Lung (tissue), 12 donors: Measurements from ENCODE around the gene PKIG. TPM values are rescaled to one million over a fixed set of nuclear protein-coding genes. Genes with fewer than 3 reads are reported as not detected.

Source experiments
- ATAC-seq: fragments of 200-7000 bp; cut with Tn5 transposase; one replicate; pipeline ENCODE4 v1.9.1; 2020; ENCODE audit warnings: moderate number of reproducible peaks; ENCODE audit not compliant: insufficient read depth, low FRiP score
- DNase-seq, 3 donors: peaks; one replicate each; pipeline ENCODE4 v3.0.0-alpha.2; 2013 to 2017
- H3K27ac ChIP-seq, 2 donors: one replicate each; pipeline ENCODE4 v1.5.1; 2013; ENCODE audit warnings: mild to moderate bottlenecking in 2 of 2, moderate library complexity in 2 of 2, control low read depth in 1 of 2, inconsistent platforms in 1 of 2, low read depth in 1 of 2, low read length in 1 of 2
- H3K27me3 ChIP-seq, 3 donors: one replicate each; pipeline ENCODE4 v1.5.1; 2013; ENCODE audit warnings: low read length in 2 of 3; ENCODE audit not compliant: control insufficient read depth in 3 of 3, insufficient read depth in 3 of 3
- H3K36me3 ChIP-seq, 4 donors: one replicate each; pipeline ENCODE4 v1.5.1; 2013; ENCODE audit warnings: low read length in 4 of 4, mild to moderate bottlenecking in 1 of 4, moderate library complexity in 1 of 4; ENCODE audit not compliant: control insufficient read depth in 4 of 4, insufficient read depth in 4 of 4
- H3K4me1 ChIP-seq, 5 donors: one replicate each; pipeline ENCODE4 v1.5.1; 2013; ENCODE audit warnings: low read length in 5 of 5, mild to moderate bottlenecking in 2 of 5, moderate library complexity in 1 of 5; ENCODE audit not compliant: control insufficient read depth in 5 of 5, insufficient read depth in 5 of 5
- H3K4me3 ChIP-seq: one replicate; pipeline ENCODE4 v1.5.1; 2013; ENCODE audit warnings: mild to moderate bottlenecking, control low read depth, moderate library complexity
- H3K9ac ChIP-seq, 2 donors: one replicate each; pipeline ENCODE4 v1.5.1; 2013; ENCODE audit warnings: low read length in 2 of 2, control low read depth in 1 of 2; ENCODE audit not compliant: insufficient read depth in 1 of 2
- H3K9me3 ChIP-seq, 4 donors: one replicate each; pipeline ENCODE4 v1.5.1; 2013; ENCODE audit warnings: low read length in 3 of 4, mild to moderate bottlenecking in 1 of 4, moderate library complexity in 1 of 4; ENCODE audit not compliant: control insufficient read depth in 4 of 4, insufficient read depth in 3 of 4
- CTCF ChIP-seq: IDR thresholded peaks from 2 replicates; pipeline ENCODE4 v1.5.1; 2012; ENCODE audit warnings: mild to moderate bottlenecking; ENCODE audit errors: control extremely low read depth, extremely low read depth
- WGBS, 2 donors: extraction: QIAGEN DNeasy Blood & Tissue Kit; methylation state at CpG; one replicate each; pipeline ENCODE4 v1.1.7; 2013; 5-methylcytosine and 5-hydroxymethylcytosine counted together
- polyA plus RNA-seq, 2 donors: library from polyadenylated mRNA; stranded (reverse); fragments of 200-250 nt; gene quantifications; one replicate each; pipeline ENCODE4 v1.2.1, GENCODE V29; 2013
- total RNA-seq, 2 donors: library from RNA; depleted of rRNA in 1 of 2; stranded (reverse); fragments of >200 nt in 1 of 2; gene quantifications; one replicate each; pipeline ENCODE4 v1.2.1, GENCODE V29; 2014 to 2021
- donor health status: control.
- donor health status: control.
- donor health status: Bipolar disorder and iron deficiency.
- donor health status: healthy.
- donor health status: DM: yes; HTN: yes; CAD: no.

The PKIG gene
- total and polyA plus RNA-seq, 4 donors = 45.7 to 67.8 (median 63.0) TPM

DNA sequence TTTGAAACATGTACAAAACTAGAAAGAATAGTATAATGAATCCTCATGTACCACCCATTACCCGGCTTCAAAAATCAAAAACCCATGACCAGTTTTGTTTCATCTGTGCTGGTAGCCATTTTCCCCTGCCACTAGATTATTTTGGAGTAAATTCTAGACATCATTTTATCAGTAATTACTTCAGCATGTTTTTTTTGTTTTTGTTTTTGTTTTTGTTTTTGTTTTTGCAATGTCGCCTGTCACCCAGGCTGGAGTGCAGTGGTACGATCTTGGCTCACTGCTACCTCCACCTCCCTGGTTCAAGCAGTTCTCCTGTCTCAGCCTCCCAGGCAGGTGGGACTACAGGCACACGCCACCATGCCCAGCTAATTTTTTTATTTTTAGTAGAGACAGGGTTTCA is 8.0 kb upstream of the PKIG start:
- H3K9ac ChIP-seq = no peak overlapping the region
- H3K27me3 ChIP-seq = no peaks in the 10 kb centered on the region
- 95 to 98% methylated on average over 4 of the region's 4 CpGs for WGBS, 2 donors
- no peak overlapping the region for H3K4me3 ChIP-seq
- H3K27ac ChIP-seq = no peak overlapping the region
- H3K4me1 ChIP-seq = peaks cover 9 to 41% (median 18%) of the 10 kb centered on the region in 5 donors
- DNase-seq (no peak), ATAC-seq (no peak)
- H3K9me3 ChIP-seq = no peaks in the 10 kb centered on the region
- TF ChIP-seq CTCF = no peak
- no peaks in the 10 kb centered on the region for H3K36me3 ChIP-seq

- H3K9ac ChIP-seq = peak overlapping the region in 1 of 2 donors; percentile 33
Observed at GRCh38 chr20:44576297-44576696, 6.1 kb upstream of the PKIG start.

GRCh38 chr20:44579313-44580081 is 2.9 kb upstream of the PKIG start:
- H3K27me3 ChIP-seq = no peaks in the 10 kb centered on the region
- H3K9ac ChIP-seq = no peak overlapping the region
- WGBS, 2 donors = 54 to 65% methylated on average over 8 of the region's 8 CpGs
- peak overlapping the region; percentile 64 to 68 for H3K27ac ChIP-seq
- no peaks in the 10 kb centered on the region for H3K36me3 ChIP-seq
- DNase-seq (peak; percentile 39 to 72 (median 69)), ATAC-seq (no peak)
- H3K9me3 ChIP-seq = no peaks in the 10 kb centered on the region
- TF ChIP-seq CTCF = no peak
- no peak overlapping the region for H3K4me3 ChIP-seq
- H3K4me1 ChIP-seq = peaks cover 8 to 64% (median 23%) of the 10 kb centered on the region in 5 donors

More at GRCh38 chr20:44576297-44576696, 6.1 kb upstream of the PKIG start:
- Histone ChIP-seq H3K4me1 (peaks cover 15 to 57% (median 18%) of the 10 kb centered on the region in 5 donors), H3K27ac (peak overlapping the region; percentile 59), H3K27me3 (no peaks in the 10 kb centered on the region), H3K4me3 (no peak overlapping the region), H3K36me3 (no peaks in the 10 kb centered on the region), H3K9me3 (no peaks in the 10 kb centered on the region)
- ATAC-seq (no peak), DNase-seq (peak in 2 of 3 donors; percentile 53 to 66)
- peak; percentile 12 for TF ChIP-seq CTCF
- WGBS, 2 donors = 18 to 25% methylated on average over 3 of the region's 3 CpGs
